K562 (cell line): Measurements from ENCODE around the gene SDC3. TPM values are rescaled to one million over a fixed set of nuclear protein-coding genes. Genes with fewer than 3 reads are reported as not detected.
A peak's percentile ranks its signal among the peaks of the same experiment; 100 is the strongest.

ENCODE experiments used
- BCOR ChIP-seq: fragments of 450-650 bp; IDR thresholded peaks from 2 replicates; pipeline ENCODE4 v1.6.1; 2016
- CBFA2T3 ChIP-seq: fragments of 450-650 bp; IDR thresholded peaks from 2 replicates; pipeline ENCODE4 v1.6.1; 2017
- DPF2 ChIP-seq: fragments of 450-650 bp; IDR thresholded peaks from 2 replicates; pipeline ENCODE4 v1.6.1; 2016
- FIP1L1 ChIP-seq: fragments of 200-400 bp; formaldehyde crosslinking; IDR thresholded peaks from 2 replicates; pipeline ENCODE4 v1.6.1; 2018; ENCODE audit warnings: mild to moderate bottlenecking, low read depth, low read length; ENCODE audit not compliant: poor library complexity, severe bottlenecking
- IFI16 ChIP-seq: fragments of 250-450 bp; sonication (Bioruptor Pico); IDR thresholded peaks from 2 replicates; pipeline ENCODE4 v2.1.2; 2022; ENCODE audit warnings: mild to moderate bottlenecking, inconsistent platforms
- MIER1 ChIP-seq: fragments of 450-650 bp; IDR thresholded peaks from 2 replicates; pipeline ENCODE4 v1.6.1; 2016; ENCODE audit warnings: antibody characterized with exemption, mild to moderate bottlenecking, low read depth
- POLR3A ChIP-seq: IDR thresholded peaks from 2 replicates; pipeline ENCODE4 v1.6.1; 2011; ENCODE audit warnings: borderline replicate concordance, mild to moderate bottlenecking, moderate library complexity; ENCODE audit not compliant: insufficient read length, insufficient read depth; ENCODE audit errors: extremely low read depth
- POLR3G ChIP-seq: IDR thresholded peaks from 2 replicates; pipeline ENCODE4 v1.6.1; 2011; ENCODE audit not compliant: insufficient read length, insufficient replicate concordance; ENCODE audit errors: extremely low read depth
- RBM34 ChIP-seq: fragments of 200-400 bp; formaldehyde crosslinking; IDR thresholded peaks from 2 replicates; pipeline ENCODE4 v1.6.1; 2018; ENCODE audit warnings: low read length, borderline replicate concordance; ENCODE audit not compliant: insufficient read depth
- SMAD2 ChIP-seq: fragments of 150-350 bp; IDR thresholded peaks from 2 replicates; pipeline ENCODE4 v1.6.1; 2014; ENCODE audit warnings: low read depth, mild to moderate bottlenecking, low read length
- TBL1XR1 ChIP-seq, 2 experiments: IDR thresholded peaks; 2 replicates each; pipeline ENCODE4 v1.6.1; 2012; ENCODE audit warnings: improper control_type of control experiment in 2 of 2, low read length in 2 of 2, mild to moderate bottlenecking in 1 of 2
- TCFL5 ChIP-seq: fragments of 250-450 bp; sonication (Bioruptor Pico); conservative IDR thresholded peaks from 2 replicates; pipeline ENCODE4 v1.6.1; 2021; ENCODE audit warnings: mild to moderate bottlenecking, moderate library complexity, matching md5 sums
- YBX1 ChIP-seq: fragments of 450-650 bp; IDR thresholded peaks from 2 replicates; pipeline ENCODE4 v1.7.1; 2016; ENCODE audit warnings: mild to moderate bottlenecking
- ZC3H11A ChIP-seq: IDR thresholded peaks from 2 replicates; pipeline ENCODE4 v1.6.1; 2012; ENCODE audit warnings: low read depth, low read length, improper control_type of control experiment
- ZKSCAN1 ChIP-seq: fragments of 150-350 bp; IDR thresholded peaks from 2 replicates; pipeline ENCODE4 v1.6.1; 2016; ENCODE audit warnings: low read depth, low read length
- ZKSCAN8 ChIP-seq: fragments of 200-800 bp; sonication (Bioruptor generic); IDR thresholded peaks from 2 replicates; pipeline ENCODE4 v1.6.1; 2016; ENCODE audit warnings: missing genetic modification characterization, missing compliant biosample characterization
- ZNF24 ChIP-seq: fragments of 450-650 bp; IDR thresholded peaks from 2 replicates; pipeline ENCODE4 v1.6.1; 2016
- ZNF253 ChIP-seq: fragments of 250-450 bp; sonication (Bioruptor Pico); conservative IDR thresholded peaks from 2 replicates; pipeline ENCODE4 v1.6.1; 2021; ENCODE audit warnings: mild to moderate bottlenecking
- ZNF347 ChIP-seq: fragments of 450-650 bp; formaldehyde crosslinking; IDR thresholded peaks from 2 replicates; pipeline ENCODE4 v1.4.0; 2020; ENCODE audit warnings: low read depth, mild to moderate bottlenecking, moderate library complexity
- polyA plus RNA-seq, 8 experiments: library from polyadenylated mRNA; depleted of rRNA in 4 of 8; stranded (reverse) in 5 of 8; unstranded in 3 of 8; fragments of >200 nt; fragmentation: Nextera tagmentation in 2 of 8; fragmentation: Illumina TruSeq in 1 of 8; extraction: Ambion mirVana in 2 of 8; extraction: Trizol in 1 of 8; gene quantifications; 2 replicates each; pipeline versions ENCODE4 v1.2.1 to v1.2.3, GENCODE V29; 2011 to 2014; ENCODE audit warnings: inconsistent platforms in 1 of 8, missing spikeins in 1 of 8
- total RNA-seq, 7 experiments: library from RNA; depleted of rRNA in 6 of 7; stranded (reverse); fragments of >200 nt in 6 of 7; fragmentation: Illumina TruSeq in 2 of 7; extraction: Trizol in 2 of 7; gene quantifications; 2 replicates each; pipeline versions ENCODE4 v1.2.1 to v1.2.3, GENCODE V29; 2011 to 2021; ENCODE audit warnings: low replicate concordance in 1 of 7
- TF ChIP-seq, protein P1 (sequence below): fragments of 450-650 bp; formaldehyde crosslinking; IDR thresholded peaks from 2 replicates; pipeline ENCODE4 v1.4.0; 2022; ENCODE audit warnings: missing genetic modification characterization
- TF ChIP-seq, protein P2 (sequence below): sonication (generic); formaldehyde crosslinking; IDR thresholded peaks from 2 replicates; pipeline ENCODE4 v1.5.0; 2020; ENCODE audit warnings: missing genetic modification reagents
- TF ChIP-seq, protein P3 (sequence below): fragments of 250-450 bp; sonication (Bioruptor Pico); IDR thresholded peaks from 2 replicates; pipeline ENCODE4 v1.4.0; 2020; ENCODE audit warnings: mild to moderate bottlenecking, moderate library complexity
- TF ChIP-seq, protein P4 (sequence below): fragments of 200-800 bp; sonication (Bioruptor generic); IDR thresholded peaks from 2 replicates; pipeline ENCODE4 v1.6.1; 2017; ENCODE audit warnings: missing genetic modification characterization, missing compliant biosample characterization
- TF ChIP-seq, protein P5 (sequence below): fragments of 200-800 bp; sonication (Bioruptor generic); IDR thresholded peaks from 2 replicates; pipeline ENCODE4 v1.6.1; 2017; ENCODE audit warnings: missing genetic modification characterization, missing compliant biosample characterization

Gene SDC3
- total and polyA plus RNA-seq, 9 of the 15 experiments (the other 6 are each of a cell fraction or from before 2014, with no cell fraction given): 0.38 to 44.1 (median 12.1) TPM

DNA sequence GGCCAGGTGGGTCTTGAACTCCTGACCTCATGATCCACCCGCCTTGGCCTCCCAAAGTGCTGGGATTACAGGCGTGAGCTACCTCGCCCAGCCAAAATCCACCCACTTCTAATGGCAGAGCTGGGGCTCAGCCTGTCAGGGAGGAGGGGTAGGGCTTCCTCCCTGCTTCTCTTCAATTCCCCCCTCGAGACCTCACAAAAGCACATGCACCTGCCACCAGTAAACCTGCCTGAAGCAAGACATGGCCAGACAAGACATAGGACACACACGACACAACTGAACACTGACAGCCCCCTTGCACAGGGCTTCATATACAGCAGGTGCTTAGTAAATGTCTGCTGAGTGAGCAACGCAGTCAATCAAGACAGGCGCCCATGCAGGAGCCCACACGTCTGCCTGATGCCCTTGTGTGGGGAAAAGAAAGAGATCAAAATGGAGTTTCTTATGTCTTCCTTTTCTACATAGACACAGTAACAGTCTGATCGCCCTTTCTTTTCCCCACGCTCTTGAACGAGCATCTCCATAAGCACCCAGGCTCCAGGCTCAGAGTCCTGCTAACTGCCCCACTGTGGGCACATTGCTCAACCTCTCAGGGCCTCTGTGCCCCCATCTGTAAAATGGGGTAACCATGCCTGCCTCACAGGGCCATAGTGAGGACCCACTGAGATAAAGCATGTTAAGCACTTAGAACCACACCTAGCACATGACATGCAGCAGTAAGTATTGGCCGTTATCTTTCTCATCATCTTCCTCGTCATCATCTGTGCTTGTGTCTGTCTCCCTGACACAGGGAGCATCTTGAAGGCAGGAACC, 8.8 kb downstream of the SDC3 start (continued):
- TF ChIP-seq POLR3G: no peak
- TF ChIP-seq RBM34: no peak
- TF ChIP-seq SMAD2: no peak
- TF ChIP-seq, protein P1, sequence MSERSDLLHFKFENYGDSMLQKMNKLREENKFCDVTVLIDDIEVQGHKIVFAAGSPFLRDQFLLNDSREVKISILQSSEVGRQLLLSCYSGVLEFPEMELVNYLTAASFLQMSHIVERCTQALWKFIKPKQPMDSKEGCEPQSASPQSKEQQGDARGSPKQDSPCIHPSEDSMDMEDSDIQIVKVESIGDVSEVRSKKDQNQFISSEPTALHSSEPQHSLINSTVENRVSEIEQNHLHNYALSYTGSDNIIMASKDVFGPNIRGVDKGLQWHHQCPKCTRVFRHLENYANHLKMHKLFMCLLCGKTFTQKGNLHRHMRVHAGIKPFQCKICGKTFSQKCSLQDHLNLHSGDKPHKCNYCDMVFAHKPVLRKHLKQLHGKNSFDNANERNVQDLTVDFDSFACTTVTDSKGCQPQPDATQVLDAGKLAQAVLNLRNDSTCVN: no peak
- no peak for TF ChIP-seq TCFL5 (CRISPR knock-in tag)
- TF ChIP-seq ZNF347: no peak
- TF ChIP-seq ZC3H11A: no peak
- no peak for TF ChIP-seq ZKSCAN1
- no peak for TF ChIP-seq BCOR
- peak; percentile 77 for TF ChIP-seq ZKSCAN8 (CRISPR knock-in tag)
- TF ChIP-seq CBFA2T3: no peak
- TF ChIP-seq IFI16 (CRISPR knock-in tag): no peak
- TF ChIP-seq FIP1L1: no peak
- TF ChIP-seq TBL1XR1 (IDR thresholded peaks at IDR 0.05; ENCODE audit: low read length in 2 of 2): no peak
- TF ChIP-seq, protein P2, sequence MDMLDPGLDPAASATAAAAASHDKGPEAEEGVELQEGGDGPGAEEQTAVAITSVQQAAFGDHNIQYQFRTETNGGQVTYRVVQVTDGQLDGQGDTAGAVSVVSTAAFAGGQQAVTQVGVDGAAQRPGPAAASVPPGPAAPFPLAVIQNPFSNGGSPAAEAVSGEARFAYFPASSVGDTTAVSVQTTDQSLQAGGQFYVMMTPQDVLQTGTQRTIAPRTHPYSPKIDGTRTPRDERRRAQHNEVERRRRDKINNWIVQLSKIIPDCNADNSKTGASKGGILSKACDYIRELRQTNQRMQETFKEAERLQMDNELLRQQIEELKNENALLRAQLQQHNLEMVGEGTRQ (CRISPR knock-in tag): no peak
- TF ChIP-seq DPF2: 0 out of 2 replicates have a peak, but pooled peaks have one; percentile 25
- no peak for TF ChIP-seq ZNF253 (CRISPR knock-in tag)
- TF ChIP-seq YBX1: no peak
- TF ChIP-seq, protein P3, sequence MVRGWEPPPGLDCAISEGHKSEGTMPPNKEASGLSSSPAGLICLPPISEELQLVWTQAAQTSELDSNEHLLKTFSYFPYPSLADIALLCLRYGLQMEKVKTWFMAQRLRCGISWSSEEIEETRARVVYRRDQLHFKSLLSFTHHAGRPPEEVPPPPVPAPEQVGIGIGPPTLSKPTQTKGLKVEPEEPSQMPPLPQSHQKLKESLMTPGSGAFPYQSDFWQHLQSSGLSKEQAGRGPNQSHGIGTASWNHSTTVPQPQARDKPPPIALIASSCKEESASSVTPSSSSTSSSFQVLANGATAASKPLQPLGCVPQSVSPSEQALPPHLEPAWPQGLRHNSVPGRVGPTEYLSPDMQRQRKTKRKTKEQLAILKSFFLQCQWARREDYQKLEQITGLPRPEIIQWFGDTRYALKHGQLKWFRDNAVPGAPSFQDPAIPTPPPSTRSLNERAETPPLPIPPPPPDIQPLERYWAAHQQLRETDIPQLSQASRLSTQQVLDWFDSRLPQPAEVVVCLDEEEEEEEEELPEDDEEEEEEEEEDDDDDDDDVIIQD (CRISPR knock-in tag): no peak
- no peak for TF ChIP-seq POLR3A
- TF ChIP-seq, protein P4, sequence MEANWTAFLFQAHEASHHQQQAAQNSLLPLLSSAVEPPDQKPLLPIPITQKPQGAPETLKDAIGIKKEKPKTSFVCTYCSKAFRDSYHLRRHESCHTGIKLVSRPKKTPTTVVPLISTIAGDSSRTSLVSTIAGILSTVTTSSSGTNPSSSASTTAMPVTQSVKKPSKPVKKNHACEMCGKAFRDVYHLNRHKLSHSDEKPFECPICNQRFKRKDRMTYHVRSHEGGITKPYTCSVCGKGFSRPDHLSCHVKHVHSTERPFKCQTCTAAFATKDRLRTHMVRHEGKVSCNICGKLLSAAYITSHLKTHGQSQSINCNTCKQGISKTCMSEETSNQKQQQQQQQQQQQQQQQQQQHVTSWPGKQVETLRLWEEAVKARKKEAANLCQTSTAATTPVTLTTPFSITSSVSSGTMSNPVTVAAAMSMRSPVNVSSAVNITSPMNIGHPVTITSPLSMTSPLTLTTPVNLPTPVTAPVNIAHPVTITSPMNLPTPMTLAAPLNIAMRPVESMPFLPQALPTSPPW (CRISPR knock-in tag): no peak
- no peak for TF ChIP-seq MIER1
- no peak for TF ChIP-seq ZNF24
- TF ChIP-seq, protein P5, sequence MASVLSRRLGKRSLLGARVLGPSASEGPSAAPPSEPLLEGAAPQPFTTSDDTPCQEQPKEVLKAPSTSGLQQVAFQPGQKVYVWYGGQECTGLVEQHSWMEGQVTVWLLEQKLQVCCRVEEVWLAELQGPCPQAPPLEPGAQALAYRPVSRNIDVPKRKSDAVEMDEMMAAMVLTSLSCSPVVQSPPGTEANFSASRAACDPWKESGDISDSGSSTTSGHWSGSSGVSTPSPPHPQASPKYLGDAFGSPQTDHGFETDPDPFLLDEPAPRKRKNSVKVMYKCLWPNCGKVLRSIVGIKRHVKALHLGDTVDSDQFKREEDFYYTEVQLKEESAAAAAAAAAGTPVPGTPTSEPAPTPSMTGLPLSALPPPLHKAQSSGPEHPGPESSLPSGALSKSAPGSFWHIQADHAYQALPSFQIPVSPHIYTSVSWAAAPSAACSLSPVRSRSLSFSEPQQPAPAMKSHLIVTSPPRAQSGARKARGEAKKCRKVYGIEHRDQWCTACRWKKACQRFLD (CRISPR knock-in tag): no peak; the same call in 1 of the 2 replicates
